GM19328 (cell line): Measurements from ENCODE around the gene NEU4.
"Not testable (repeated sequence)": the region's sequence is repeated elsewhere in the genome, so short reads cannot be mapped to it uniquely, and the experiment has no call there.

Experiments
- ATAC-seq: cut with Tn5 transposase; IDR thresholded peaks from one replicate; pipeline ENCODE4 v1.9.1; 2021; ENCODE audit warnings: mild to moderate bottlenecking, moderate library complexity; ENCODE audit not compliant: unreplicated experiment

Gene NEU4

DNA sequence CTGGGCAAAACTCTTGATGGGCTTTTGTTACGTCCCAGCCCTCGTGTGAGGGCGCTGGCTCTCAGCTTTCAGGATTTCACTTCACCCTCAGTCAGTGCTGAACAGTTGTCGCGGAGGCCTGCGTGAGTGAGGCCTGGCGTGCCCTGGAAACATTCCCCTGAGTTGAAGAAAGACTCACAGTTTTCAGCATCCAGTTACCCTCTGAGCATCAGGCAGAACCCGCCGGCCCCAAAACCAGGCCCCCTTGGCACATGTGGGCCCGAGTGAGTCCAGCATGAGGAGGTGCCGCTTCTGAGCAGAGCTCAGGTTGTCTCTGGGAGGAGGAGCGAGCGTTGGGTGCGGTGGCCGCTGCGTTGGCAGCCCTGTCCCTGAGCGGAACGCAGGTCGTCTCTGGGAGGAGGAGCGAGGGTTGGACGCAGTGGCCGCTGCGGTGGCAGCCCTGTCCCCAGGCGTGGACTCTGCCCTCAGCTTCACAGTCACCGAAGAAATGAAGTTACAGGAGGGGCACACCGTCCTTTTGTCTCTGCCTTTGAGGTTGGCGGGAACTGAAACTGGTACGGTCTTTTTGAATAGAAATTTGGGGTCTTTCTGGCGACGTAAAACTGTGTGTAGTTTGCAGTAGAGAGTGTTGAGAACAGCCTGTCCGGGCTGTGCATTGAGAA, at the start of gene NEU4:
Gene NEU4 (plus strand): TSS at position 473 of the 662 bp plus-strand sequence. CDS start 5,292 bp downstream, outside the sequence.
- ATAC-seq, result no peak

GRCh38 chr2:241759893-241760292, 49.1 kb upstream of the NEU4 start:
- not testable (repeated sequence) for ATAC-seq

DNA sequence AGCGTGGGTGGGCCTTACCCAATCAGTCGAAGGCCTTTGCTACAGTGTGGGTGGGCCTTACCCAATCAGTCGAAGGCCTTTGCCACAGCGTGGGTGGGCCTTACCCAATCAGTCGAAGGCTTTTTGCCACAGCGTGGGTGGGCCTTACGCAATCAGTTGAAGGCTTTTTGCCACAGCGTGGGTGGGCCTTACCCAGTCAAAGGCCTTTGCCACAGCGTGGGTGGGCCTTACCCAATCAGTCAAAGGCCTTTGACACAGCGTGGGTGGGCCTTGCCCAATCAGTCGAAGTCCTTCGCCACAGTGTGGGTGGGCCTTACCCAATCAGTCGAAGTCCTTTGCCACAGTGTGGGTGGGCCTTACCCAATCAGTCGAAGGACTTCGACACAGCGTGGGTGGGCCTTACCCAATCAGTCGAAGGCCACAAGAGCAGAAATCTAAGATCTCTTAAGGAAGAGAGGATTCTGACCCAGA, 48.7 kb upstream of the NEU4 start:
- ATAC-seq, result no peak

- no peak for ATAC-seq
Observed at GRCh38 chr2:241762321-241762932, 46.6 kb upstream of the NEU4 start.

DNA sequence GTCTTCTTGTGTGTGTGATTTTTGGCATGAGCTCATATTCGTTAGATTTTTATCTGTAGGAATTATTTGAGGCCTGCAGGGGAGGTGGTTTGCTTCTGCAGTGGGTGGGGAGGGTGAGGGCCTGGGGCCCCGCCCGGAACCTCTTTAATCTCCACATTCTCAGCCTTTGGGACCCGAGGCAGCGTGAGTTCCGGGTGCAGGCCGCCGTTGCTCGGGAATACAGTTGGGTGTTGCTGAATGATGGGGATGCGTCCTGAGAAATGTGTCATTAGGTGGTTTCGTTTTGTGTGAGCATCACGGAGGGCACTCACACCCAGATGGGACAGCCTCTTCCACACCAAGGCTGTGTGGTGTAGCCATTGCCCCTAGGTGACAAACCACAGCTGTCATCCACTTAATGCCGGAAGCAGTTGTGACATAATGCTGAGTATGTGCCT, 46.0 kb upstream of the NEU4 start:
- no peak for ATAC-seq

GRCh38 chr2:241763551-241764274, 45.3 kb upstream of the NEU4 start:
- ATAC-seq, result no peak

- no peak for ATAC-seq
Observed at GRCh38 chr2:241764275-241765241, 44.4 kb upstream of the NEU4 start.

DNA sequence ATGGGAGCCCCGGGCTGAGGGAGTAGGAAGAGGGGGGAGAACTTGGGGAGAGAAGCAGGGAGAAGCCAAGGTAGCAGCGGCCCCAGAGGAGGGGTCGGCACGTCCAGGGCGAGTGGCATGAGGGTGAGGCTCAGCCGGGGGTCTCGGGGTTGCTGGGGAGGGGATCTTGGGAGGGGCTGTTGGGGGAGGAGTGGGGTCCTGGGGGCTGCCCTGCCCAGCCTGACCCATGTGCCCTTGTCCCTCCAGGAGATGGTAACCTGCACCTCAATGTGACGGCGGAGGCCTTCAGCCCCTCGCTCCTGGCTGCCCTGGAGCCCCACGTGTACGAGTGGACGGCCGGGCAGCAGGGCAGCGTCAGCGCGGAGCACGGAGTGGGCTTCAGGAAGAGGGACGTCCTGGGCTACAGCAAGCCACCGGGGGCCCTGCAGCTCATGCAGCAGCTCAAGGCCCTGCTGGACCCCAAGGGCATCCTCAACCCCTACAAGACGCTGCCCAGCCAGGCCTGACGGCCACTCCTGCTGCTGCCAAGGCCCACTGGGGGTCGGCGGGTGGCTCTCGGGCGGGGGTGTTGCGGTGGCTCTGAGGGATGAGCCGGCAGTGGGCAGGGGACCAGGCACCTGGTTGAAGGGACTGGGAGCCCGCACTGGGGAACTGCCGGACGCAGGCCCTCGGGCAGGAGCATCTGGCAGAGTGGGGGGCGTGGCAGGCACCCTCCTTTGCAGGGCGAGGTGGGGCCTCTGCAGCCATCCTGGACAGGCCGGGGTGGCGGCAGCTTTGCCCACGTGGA, 41.3 kb upstream of the NEU4 start:
- ATAC-seq, result no peak

DNA sequence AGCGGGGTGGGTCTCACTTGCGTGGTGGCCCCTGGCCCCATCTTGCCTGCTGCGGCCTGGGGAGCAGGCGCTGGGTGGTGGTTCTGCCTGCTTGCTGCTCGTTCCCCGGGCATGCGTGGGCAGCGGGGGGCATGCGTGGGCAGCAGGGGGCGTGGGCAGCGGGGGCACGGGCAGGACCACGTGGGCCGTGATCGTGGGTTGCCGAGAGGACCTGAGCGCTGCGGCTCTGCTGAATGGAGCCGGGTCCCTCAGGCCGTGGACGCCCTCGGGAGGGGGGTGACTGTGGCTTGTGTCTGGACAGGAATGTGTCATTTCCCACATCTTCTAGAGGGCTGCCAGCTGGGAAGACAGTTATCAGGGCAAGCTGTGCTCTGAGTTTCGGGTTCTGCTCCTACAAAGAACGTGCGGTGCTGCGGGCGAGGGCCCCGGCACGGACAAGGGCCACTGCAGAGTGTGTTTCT, 40.7 kb upstream of the NEU4 start:
- no peak for ATAC-seq

DNA sequence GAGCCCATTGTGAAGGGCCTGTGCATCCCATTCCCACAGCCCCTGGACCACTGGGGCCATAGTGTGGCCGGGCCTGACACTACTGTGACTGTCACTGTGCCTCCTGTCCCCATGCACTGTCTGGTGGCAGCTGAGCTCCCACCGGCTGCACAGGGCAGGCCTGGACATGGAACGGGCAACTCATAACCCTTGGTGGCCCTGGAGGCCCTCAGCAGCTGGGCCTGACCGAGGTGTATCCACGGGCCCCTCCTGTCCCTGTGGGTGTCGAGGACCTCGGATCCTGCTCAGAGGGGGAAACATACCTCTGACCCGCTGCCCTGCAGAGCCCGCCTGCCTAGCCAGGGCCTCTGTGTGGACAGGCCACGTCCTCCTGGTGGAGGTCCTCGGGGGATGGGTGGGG, 40.1 kb upstream of the NEU4 start:
- no peak for ATAC-seq

DNA sequence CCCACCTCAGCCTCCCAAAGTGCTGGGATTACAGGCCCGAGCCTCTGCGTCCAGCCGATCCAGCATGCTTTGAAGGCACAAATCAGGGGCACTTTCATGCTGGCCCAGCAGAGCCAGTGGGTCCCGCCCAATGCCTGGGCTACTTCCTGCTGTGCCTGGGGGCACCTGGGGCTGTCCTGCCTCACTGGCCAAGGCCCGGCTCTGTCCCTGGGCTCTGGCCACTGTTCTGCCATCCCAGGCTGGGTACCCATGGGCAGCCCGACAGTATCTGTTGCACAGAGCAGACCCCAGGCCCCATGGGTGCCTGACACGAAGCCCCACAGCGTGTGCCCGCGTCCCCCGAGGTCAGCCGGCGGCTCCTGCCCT, 39.2 kb upstream of the NEU4 start:
- ATAC-seq, result no peak

DNA sequence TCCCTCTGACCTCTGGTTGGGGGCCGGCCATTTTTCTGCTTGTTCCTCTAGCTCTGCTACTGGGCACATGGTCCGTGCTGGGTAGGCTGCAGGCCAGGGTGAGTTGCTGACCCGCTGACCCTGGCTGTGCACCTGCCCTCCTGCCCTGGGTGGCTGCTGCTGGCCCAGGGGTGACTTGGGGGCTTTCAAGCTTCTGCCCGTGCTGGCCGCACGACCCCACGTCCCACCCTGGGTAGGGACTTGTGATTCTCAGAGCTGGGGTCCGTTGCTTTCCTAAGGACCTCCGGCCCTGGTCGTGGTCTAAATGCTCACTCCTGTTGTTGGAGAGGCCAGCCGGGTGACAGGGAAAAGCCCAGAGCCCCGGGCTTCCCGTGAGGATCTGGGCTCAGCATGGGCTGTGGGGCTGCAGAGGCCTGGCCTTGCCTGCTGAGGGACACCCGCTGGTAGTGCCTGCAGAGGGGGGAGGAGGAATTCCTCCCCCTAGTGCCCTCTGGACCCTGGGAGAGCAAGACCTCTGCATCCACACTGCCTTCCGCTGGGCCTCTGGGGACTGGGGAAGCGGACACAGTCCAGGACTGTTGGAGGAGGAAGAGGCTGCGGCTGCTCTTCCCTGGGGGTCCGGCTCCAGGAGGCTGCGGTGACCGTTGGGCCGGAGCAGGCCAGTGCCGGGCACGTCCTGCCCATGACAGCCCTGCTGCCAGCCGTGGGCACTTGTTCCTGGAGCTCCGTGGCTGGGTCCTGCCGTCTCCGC, 38.6 kb upstream of the NEU4 start:
- no peak for ATAC-seq

- ATAC-seq, result no peak
Observed at GRCh38 chr2:241770936-241771285, 38.1 kb upstream of the NEU4 start.

DNA sequence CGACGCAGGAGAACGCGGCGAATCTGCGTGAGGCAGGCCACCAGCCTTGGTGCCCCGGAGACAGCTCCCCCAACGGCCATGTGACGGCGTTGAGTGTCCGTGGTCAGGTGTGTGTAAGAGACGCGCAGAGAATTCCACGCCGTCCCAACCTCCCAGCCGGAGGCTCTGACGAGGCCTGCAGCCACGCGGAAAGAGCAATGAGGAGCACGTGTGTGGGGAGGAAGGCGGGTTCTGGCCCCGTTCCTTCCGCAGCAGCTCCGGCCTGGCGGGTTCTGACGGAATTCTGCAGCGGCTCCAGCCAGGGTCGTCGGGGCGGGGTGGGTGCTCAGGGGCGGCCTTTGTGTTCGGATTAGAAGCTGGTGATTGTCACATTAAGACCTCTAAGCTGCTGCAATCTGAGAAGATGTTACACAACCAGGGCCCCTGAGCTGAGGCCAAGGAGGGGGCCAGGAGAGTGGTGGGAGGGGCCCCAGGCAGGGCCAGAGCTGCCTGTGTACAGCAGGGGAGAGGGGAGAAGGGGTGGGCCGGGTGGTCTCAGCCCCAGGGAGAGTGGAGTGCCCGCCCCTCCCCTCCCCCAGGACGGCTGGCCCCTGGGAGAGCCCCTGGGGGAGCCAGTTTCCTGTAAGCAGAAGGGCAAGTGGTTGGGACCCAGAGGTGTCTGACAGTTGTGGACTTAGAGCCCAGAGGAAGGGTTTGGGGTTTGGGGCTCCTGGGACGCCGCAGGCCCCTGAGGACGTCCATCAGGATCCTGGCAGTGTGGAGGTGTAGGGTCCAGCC, 37.5 kb upstream of the NEU4 start:
- ATAC-seq, result no peak

DNA sequence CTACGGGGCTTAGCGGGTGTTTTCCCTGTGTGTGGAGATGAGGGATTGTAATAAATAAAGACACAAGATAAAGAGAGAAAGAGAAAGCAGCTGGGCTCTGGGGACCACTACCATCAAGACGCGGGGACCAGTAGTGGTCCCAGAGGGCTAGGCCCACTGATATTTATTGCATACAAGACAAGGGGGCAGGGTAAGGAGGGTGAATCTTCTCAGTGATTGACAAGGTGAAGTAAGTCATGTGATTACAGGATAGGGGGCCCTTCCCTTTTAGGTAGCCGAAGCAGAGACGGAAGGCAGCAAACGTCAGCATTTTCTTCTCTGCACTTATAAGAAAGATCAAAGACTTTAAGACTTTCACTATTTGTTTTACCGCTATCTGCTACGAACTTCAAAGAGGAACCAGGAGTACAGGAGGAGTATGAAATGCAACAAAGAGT, 36.9 kb upstream of the NEU4 start:
- ATAC-seq, result no peak

- no peak for ATAC-seq
Observed at GRCh38 chr2:241773511-241774418, 35.2 kb upstream of the NEU4 start.

GRCh38 chr2:241774419-241775222, 34.4 kb upstream of the NEU4 start:
- no peak for ATAC-seq
